Fibroblast of lung (primary cell): ENCODE measurements around the gene INSIG1. TPM values are rescaled to one million over a fixed set of nuclear protein-coding genes. Genes with fewer than 3 reads are reported as not detected.

Source experiments
- DNase-seq, 2 donors: peaks; one replicate each; pipeline versions ENCODE4 v3.0.0 to v3.0.0-alpha.2; 2010; ENCODE audit warnings: low read depth in 2 of 2
- H2AFZ ChIP-seq: 2 replicates; pipeline ENCODE4 v1.5.1; 2012; ENCODE audit warnings: low read length, control low read depth, inconsistent platforms
- H3K27ac ChIP-seq: 2 replicates; pipeline ENCODE4 v1.5.1; 2011; ENCODE audit warnings: low read length, control low read depth; ENCODE audit not compliant: insufficient read depth
- H3K27me3 ChIP-seq: 2 replicates; pipeline ENCODE4 v1.5.1; 2011; ENCODE audit warnings: mild to moderate bottlenecking, low read length; ENCODE audit not compliant: control insufficient read depth, insufficient read depth
- H3K36me3 ChIP-seq: 2 replicates; pipeline ENCODE4 v1.5.1; 2011; ENCODE audit warnings: low read length; ENCODE audit not compliant: control insufficient read depth, insufficient read depth
- H3K4me1 ChIP-seq: 2 replicates; pipeline ENCODE4 v1.5.1; 2011; ENCODE audit warnings: low read length; ENCODE audit not compliant: control insufficient read depth, insufficient read depth; ENCODE audit errors: extremely low read depth
- H3K4me2 ChIP-seq: 2 replicates; pipeline ENCODE4 v1.5.1; 2011; ENCODE audit warnings: low read length, control low read depth; ENCODE audit not compliant: insufficient read depth; ENCODE audit errors: extremely low read depth
- H3K4me3 ChIP-seq, 4 experiments: fragments of 200-600 bp in 1 of 4; sonication (generic) in 1 of 4; replicated peaks in 1 of 4; 2 replicates each; pipeline ENCODE4 v1.5.1; 2011 to 2016; ENCODE audit warnings: low read length in 4 of 4, low read depth in 3 of 4, mild to moderate bottlenecking in 3 of 4, control low read depth in 2 of 4, inconsistent platforms in 1 of 4, mixed read lengths in 1 of 4; ENCODE audit not compliant: insufficient read depth in 1 of 4; ENCODE audit errors: control extremely low read depth in 1 of 4
- H3K79me2 ChIP-seq: 2 replicates; pipeline ENCODE4 v1.5.1; 2012; ENCODE audit warnings: mild to moderate bottlenecking, low read length, inconsistent platforms; ENCODE audit not compliant: control insufficient read depth, insufficient read depth
- H3K9ac ChIP-seq: 2 replicates; pipeline ENCODE4 v1.5.1; 2011; ENCODE audit warnings: mild to moderate bottlenecking, low read length, control low read depth; ENCODE audit not compliant: insufficient read depth
- H3K9me3 ChIP-seq: 2 replicates; pipeline ENCODE4 v1.5.1; 2012; ENCODE audit warnings: low read depth, low read length; ENCODE audit not compliant: control insufficient read depth, insufficient read depth
- H4K20me1 ChIP-seq: 2 replicates; pipeline ENCODE4 v1.5.1; 2011; ENCODE audit warnings: low read length; ENCODE audit not compliant: control insufficient read depth, insufficient read depth; ENCODE audit errors: extremely low read depth
- EZH2 ChIP-seq: IDR thresholded peaks from 2 replicates; pipeline ENCODE4 v1.5.1; 2012; ENCODE audit warnings: low read length, control low read depth, mild to moderate bottlenecking; ENCODE audit errors: missing control alignments
- polyA plus RNA-seq, 2 donors: library from polyadenylated mRNA; depleted of rRNA in 1 of 2; stranded (reverse) in 1 of 2; unstranded in 1 of 2; fragments of >200 nt; gene quantifications; 2 replicates each; pipeline ENCODE4 v1.2.1, GENCODE V29; 2011 to 2012; ENCODE audit warnings: missing spikeins in 1 of 2
- total RNA-seq: library from RNA; depleted of rRNA; stranded (reverse); fragments of >200 nt; gene quantifications from 2 replicates; pipeline ENCODE4 v1.2.1, GENCODE V29; 2014
- TF ChIP-seq, protein P1 (sequence below), 2 donors: IDR thresholded peaks in 1 of 2; conservative IDR thresholded peaks in 1 of 2; 1 replicate in 1 of 2; 2 replicates in 1 of 2; pipeline ENCODE4 v1.5.1; 2011 to 2012; ENCODE audit warnings: low read length in 2 of 2, control low read depth in 1 of 2, inconsistent platforms in 1 of 2, low read depth in 1 of 2, mild to moderate bottlenecking in 1 of 2

The INSIG1 gene
- total and polyA plus RNA-seq, 2 donors (not counting 1 experiment from before 2014, with no cell fraction given), result 216 to 353 TPM

- TF ChIP-seq, protein P1, sequence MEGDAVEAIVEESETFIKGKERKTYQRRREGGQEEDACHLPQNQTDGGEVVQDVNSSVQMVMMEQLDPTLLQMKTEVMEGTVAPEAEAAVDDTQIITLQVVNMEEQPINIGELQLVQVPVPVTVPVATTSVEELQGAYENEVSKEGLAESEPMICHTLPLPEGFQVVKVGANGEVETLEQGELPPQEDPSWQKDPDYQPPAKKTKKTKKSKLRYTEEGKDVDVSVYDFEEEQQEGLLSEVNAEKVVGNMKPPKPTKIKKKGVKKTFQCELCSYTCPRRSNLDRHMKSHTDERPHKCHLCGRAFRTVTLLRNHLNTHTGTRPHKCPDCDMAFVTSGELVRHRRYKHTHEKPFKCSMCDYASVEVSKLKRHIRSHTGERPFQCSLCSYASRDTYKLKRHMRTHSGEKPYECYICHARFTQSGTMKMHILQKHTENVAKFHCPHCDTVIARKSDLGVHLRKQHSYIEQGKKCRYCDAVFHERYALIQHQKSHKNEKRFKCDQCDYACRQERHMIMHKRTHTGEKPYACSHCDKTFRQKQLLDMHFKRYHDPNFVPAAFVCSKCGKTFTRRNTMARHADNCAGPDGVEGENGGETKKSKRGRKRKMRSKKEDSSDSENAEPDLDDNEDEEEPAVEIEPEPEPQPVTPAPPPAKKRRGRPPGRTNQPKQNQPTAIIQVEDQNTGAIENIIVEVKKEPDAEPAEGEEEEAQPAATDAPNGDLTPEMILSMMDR (conservative IDR thresholded peaks at IDR 0.05 in 1 of 2, IDR thresholded peaks at IDR 0.05 in 1 of 2; ENCODE audit: low read depth in 1 of 2, low read length in 2 of 2), result no peak
- TF ChIP-seq EZH2, result no peak
- no peak for DNase-seq
- no peaks in the 10 kb centered on the region for H4K20me1 ChIP-seq
- no peak overlapping the region for H3K9ac ChIP-seq
- H3K4me3 ChIP-seq, result no peak overlapping the region
- no peak overlapping the region for H3K27ac ChIP-seq
- no peak overlapping the region for H3K4me2 ChIP-seq
- no peaks in the 10 kb centered on the region for H3K4me1 ChIP-seq
- no peak overlapping the region for H2AFZ ChIP-seq
- H3K36me3 ChIP-seq, result no peaks in the 10 kb centered on the region
- no peaks in the 10 kb centered on the region for H3K27me3 ChIP-seq
- no peaks in the 10 kb centered on the region for H3K9me3 ChIP-seq
- H3K79me2 ChIP-seq, result no peaks in the 10 kb centered on the region
Measured at GRCh38 chr7:155316427-155317113, 18.9 kb downstream of the INSIG1 start.

GRCh38 chr7:155317114-155317434 lies 19.4 kb downstream of the INSIG1 start:
- no peaks in the 10 kb centered on the region for H3K9me3 ChIP-seq
- TF ChIP-seq EZH2, result no peak
- TF ChIP-seq, protein P1 (conservative IDR thresholded peaks at IDR 0.05 in 1 of 2, IDR thresholded peaks at IDR 0.05 in 1 of 2; ENCODE audit: low read depth in 1 of 2, low read length in 2 of 2), result no peak
- no peak overlapping the region for H3K9ac ChIP-seq
- H3K79me2 ChIP-seq, result no peaks in the 10 kb centered on the region
- H4K20me1 ChIP-seq, result no peaks in the 10 kb centered on the region
- H3K4me3 ChIP-seq, result no peak overlapping the region
- no peak overlapping the region for H3K27ac ChIP-seq
- DNase-seq, result no peak
- H3K4me1 ChIP-seq, result no peaks in the 10 kb centered on the region
- no peaks in the 10 kb centered on the region for H3K36me3 ChIP-seq
- no peak overlapping the region for H2AFZ ChIP-seq
- H3K4me2 ChIP-seq, result no peak overlapping the region
- H3K27me3 ChIP-seq, result no peaks in the 10 kb centered on the region

DNA sequence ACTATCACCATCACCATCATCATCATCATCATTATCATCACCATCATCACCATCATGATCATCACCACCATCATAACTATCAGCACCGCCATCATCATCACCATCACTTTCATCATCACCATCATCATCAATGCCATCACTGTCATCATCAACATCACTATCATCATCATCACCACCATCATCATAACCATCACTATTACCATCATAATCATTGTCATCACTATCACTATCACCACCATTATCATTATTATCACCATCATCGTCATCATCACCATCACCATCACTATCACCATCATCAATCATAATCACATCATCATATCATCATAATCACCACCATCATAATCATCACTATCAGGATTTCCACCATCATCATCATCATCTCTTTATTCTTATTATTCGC lies 20.6 kb downstream of the INSIG1 start:
- H3K9ac ChIP-seq, result no peak overlapping the region
- no peaks in the 10 kb centered on the region for H4K20me1 ChIP-seq
- DNase-seq, result no peak
- H3K4me1 ChIP-seq, result no peaks in the 10 kb centered on the region
- H3K36me3 ChIP-seq, result no peaks in the 10 kb centered on the region
- H3K4me3 ChIP-seq, result no peak overlapping the region
- H3K27me3 ChIP-seq, result no peaks in the 10 kb centered on the region
- no peak overlapping the region for H3K4me2 ChIP-seq
- H3K79me2 ChIP-seq, result no peaks in the 10 kb centered on the region
- H2AFZ ChIP-seq, result no peak overlapping the region
- no peak overlapping the region for H3K27ac ChIP-seq
- no peaks in the 10 kb centered on the region for H3K9me3 ChIP-seq
- TF ChIP-seq, protein P1 (conservative IDR thresholded peaks at IDR 0.05 in 1 of 2, IDR thresholded peaks at IDR 0.05 in 1 of 2; ENCODE audit: low read depth in 1 of 2, low read length in 2 of 2), result no peak
- no peak for TF ChIP-seq EZH2
